ENCODE measurements around the gene MTA3. TPM values are rescaled to one million over a fixed set of nuclear protein-coding genes. Genes with fewer than 3 reads are reported as not detected.
"Not testable (repeated sequence)": the region's sequence is repeated elsewhere in the genome, so short reads cannot be mapped to it uniquely, and the experiment has no call there.

Gene MTA3
- total RNA-seq, 2 donors from 2014 or later, result 18.7 to 21.2 TPM

GRCh38 chr2:42604341-42604867 is 36.0 kb downstream of the MTA3 start:
- H3K4me1 Mint-ChIP-seq (ENCODE audit: low read depth in 2 of 2); DNase-seq (ENCODE audit: low spot score); H3K9me3 Mint-ChIP-seq; H3K27ac Mint-ChIP-seq; H3K36me3 Mint-ChIP-seq; H3K27me3 Mint-ChIP-seq; ATAC-seq; H3K4me3 Mint-ChIP-seq: not testable (repeated sequence)

DNA sequence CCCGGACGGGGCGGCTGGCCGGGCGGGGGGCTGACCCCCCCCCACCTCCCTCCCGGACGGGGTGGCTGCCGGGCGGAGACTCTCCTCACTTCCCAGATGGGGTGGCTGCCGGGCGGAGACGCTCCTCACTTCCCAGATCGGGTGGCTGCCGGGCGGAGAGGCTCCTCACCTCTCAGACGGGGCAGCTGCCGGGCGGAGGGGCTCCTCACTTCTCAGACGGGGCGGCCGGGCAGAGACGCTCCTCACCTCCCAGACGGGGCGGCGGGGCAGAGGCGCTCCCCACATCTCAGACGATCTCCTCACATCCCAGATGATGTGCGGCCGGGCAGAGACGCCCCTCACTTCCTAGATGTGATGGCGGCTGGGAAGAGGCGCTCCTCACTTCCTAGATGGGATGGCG is 37.7 kb downstream of the MTA3 start:
- not testable (repeated sequence) for H3K4me3 Mint-ChIP-seq; DNase-seq (ENCODE audit: low spot score); H3K9me3 Mint-ChIP-seq; H3K4me1 Mint-ChIP-seq (ENCODE audit: low read depth in 2 of 2); H3K36me3 Mint-ChIP-seq; ATAC-seq; H3K27ac Mint-ChIP-seq; H3K27me3 Mint-ChIP-seq

- Mint-ChIP-seq H3K9me3 (no peaks in the 10 kb centered on the region), H3K27ac (no peak overlapping the region), H3K4me1 (ENCODE audit: low read depth in 2 of 2) (no peaks in the 10 kb centered on the region), H3K36me3 (no peaks in the 10 kb centered on the region), H3K27me3 (no peaks in the 10 kb centered on the region), H3K4me3 (no peak overlapping the region)
- no peak for DNase-seq (ENCODE audit: low spot score)
- no peak for ATAC-seq
These were observed 38.7 kb downstream of the MTA3 start for GRCh38 chr2:42607101-42607637.

- Mint-ChIP-seq H3K27me3 (no peaks in the 10 kb centered on the region), H3K36me3 (no peaks in the 10 kb centered on the region), H3K27ac (no peak overlapping the region), H3K4me3 (no peak overlapping the region), H3K4me1 (ENCODE audit: low read depth in 2 of 2) (no peaks in the 10 kb centered on the region), H3K9me3 (no peaks in the 10 kb centered on the region)
- no peak for ATAC-seq
- DNase-seq (ENCODE audit: low spot score), result no peak
These were observed 45.0 kb downstream of the MTA3 start for GRCh38 chr2:42613281-42614064.

GRCh38 chr2:42614838-42615237 is 46.4 kb downstream of the MTA3 start:
- no peak overlapping the region for H3K4me3 Mint-ChIP-seq
- no peaks in the 10 kb centered on the region for H3K36me3 Mint-ChIP-seq
- no peaks in the 10 kb centered on the region for H3K27me3 Mint-ChIP-seq
- no peaks in the 10 kb centered on the region for H3K9me3 Mint-ChIP-seq
- no peak for DNase-seq (ENCODE audit: low spot score)
- ATAC-seq, result no peak
- no peak overlapping the region for H3K27ac Mint-ChIP-seq
- peaks cover 3 to 5% of the 10 kb centered on the region in 2 donors for H3K4me1 Mint-ChIP-seq (ENCODE audit: low read depth in 2 of 2)

DNA sequence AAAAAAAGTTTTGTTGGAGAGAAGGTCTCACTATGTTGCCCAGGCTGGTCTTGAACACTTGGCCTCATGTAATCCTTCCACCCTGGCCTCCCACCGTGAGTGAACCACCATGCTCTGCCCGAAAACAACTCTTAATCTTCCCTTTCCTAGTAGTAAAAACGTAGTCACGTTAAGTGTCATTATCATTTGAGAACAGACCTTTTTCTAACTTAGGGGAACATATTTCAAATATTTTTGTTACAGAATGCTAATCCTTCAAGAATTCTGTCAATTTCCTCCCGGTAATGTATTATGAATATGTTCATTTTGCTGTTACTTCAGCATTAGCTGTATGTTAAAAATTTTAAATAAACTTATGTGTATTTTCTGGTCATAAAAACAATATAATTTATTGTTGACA is 49.7 kb downstream of the MTA3 start:
- Mint-ChIP-seq H3K4me1 (ENCODE audit: low read depth in 2 of 2) (peaks cover 3 to 5% of the 10 kb centered on the region in 2 donors), H3K4me3 (no peak overlapping the region), H3K9me3 (no peaks in the 10 kb centered on the region), H3K27me3 (no peaks in the 10 kb centered on the region), H3K27ac (no peak overlapping the region), H3K36me3 (no peaks in the 10 kb centered on the region)
- ATAC-seq (no peak), DNase-seq (ENCODE audit: low spot score) (no peak)

DNA sequence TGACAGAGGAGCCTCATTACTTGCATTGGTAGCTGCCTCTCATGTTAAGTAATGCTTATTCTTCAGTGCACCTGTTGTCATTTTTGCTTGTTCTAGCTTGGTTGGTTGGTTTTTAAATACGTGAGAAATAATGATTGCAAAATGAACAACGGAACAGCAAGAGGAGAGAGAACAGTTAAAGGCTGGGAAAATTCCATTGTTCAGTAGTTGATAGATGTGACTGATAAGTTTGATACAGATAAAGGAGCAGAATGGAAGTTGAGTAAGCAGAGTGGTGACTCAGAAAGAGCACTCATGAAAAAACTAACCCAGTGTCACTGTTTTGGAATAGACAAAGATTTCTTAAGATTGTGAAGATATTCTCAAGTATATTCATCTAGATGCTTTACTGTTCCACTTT is 50.5 kb downstream of the MTA3 start:
- Mint-ChIP-seq H3K27me3 (no peaks in the 10 kb centered on the region), H3K9me3 (no peaks in the 10 kb centered on the region), H3K4me1 (ENCODE audit: low read depth in 2 of 2) (peaks cover 3 to 5% of the 10 kb centered on the region in 2 donors), H3K27ac (no peak overlapping the region), H3K4me3 (no peak overlapping the region), H3K36me3 (no peaks in the 10 kb centered on the region)
- DNase-seq (ENCODE audit: low spot score) (no peak), ATAC-seq (peak in 1 of 2 donors; percentile 44)

GRCh38 chr2:42621626-42622025 is 53.2 kb downstream of the MTA3 start:
- not testable (repeated sequence) for H3K36me3 Mint-ChIP-seq; H3K27me3 Mint-ChIP-seq; H3K4me3 Mint-ChIP-seq; H3K9me3 Mint-ChIP-seq; H3K4me1 Mint-ChIP-seq (ENCODE audit: low read depth in 2 of 2); DNase-seq (ENCODE audit: low spot score); ATAC-seq; H3K27ac Mint-ChIP-seq

- Mint-ChIP-seq H3K27ac (no peak overlapping the region), H3K9me3 (no peaks in the 10 kb centered on the region), H3K4me3 (no peak overlapping the region), H3K27me3 (no peaks in the 10 kb centered on the region), H3K4me1 (ENCODE audit: low read depth in 2 of 2) (peaks cover 3 to 5% of the 10 kb centered on the region in 2 donors), H3K36me3 (no peaks in the 10 kb centered on the region)
- no peak for DNase-seq (ENCODE audit: low spot score)
- ATAC-seq, result no peak
These were observed 54.7 kb downstream of the MTA3 start for GRCh38 chr2:42622943-42623676.

- ATAC-seq (no peak), DNase-seq (ENCODE audit: low spot score) (no peak)
- Mint-ChIP-seq H3K9me3 (no peaks in the 10 kb centered on the region), H3K4me3 (no peak overlapping the region), H3K4me1 (ENCODE audit: low read depth in 2 of 2) (peaks cover under 1% of the 10 kb centered on the region in 2 donors), H3K36me3 (no peaks in the 10 kb centered on the region), H3K27ac (no peak overlapping the region), H3K27me3 (no peaks in the 10 kb centered on the region)
These were observed 55.6 kb downstream of the MTA3 start for GRCh38 chr2:42624047-42624446.

DNA sequence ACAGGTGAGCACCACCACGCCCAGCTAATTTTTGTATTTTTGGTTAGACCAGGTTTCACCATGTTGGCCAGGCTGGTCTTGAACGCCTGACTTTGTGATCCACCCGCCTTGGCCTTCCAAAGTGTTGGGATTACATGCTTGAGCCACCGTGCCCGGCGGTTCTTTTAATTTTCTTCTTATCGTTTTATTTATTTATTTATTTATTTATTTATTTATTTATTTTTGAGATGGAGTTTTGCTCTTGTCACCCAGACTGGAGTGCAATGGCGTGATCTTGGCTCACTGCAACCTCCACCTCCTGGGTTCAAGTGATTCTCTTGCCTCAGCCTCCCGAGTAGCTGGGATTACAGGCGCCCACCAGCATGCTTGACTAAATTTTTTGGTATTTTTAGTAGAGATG is 59.6 kb downstream of the MTA3 start:
- not testable (repeated sequence) for ATAC-seq; H3K27ac Mint-ChIP-seq; H3K9me3 Mint-ChIP-seq; DNase-seq (ENCODE audit: low spot score); H3K4me3 Mint-ChIP-seq; H3K27me3 Mint-ChIP-seq; H3K36me3 Mint-ChIP-seq; H3K4me1 Mint-ChIP-seq (ENCODE audit: low read depth in 2 of 2)

DNA sequence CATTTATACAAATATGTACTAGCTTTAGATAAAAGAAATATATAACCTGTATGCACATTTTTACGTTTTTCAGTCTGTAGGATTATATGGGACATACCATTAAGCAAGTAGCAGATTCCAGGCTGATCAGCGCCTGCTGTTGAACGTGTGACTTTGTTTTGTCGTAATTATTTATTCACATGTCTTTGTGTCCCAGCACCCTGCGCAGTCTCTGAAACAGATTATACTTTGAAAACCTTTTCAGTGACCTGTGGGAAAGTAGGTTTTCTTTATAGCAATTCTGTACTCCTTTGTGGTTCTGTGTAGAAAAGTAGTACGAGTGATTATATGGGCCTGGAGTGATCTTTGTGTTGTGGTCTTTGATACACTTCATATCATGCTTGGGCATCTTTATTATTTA is 68.5 kb downstream of the MTA3 start:
- Mint-ChIP-seq H3K4me1 (ENCODE audit: low read depth in 2 of 2) (no peaks in the 10 kb centered on the region), H3K36me3 (no peaks in the 10 kb centered on the region), H3K4me3 (no peak overlapping the region), H3K27ac (no peak overlapping the region), H3K27me3 (no peaks in the 10 kb centered on the region), H3K9me3 (no peaks in the 10 kb centered on the region)
- ATAC-seq, result no peak
- no peak for DNase-seq (ENCODE audit: low spot score)

GRCh38 chr2:42638080-42638784 is 69.8 kb downstream of the MTA3 start:
- DNase-seq (ENCODE audit: low spot score) (no peak), ATAC-seq (no peak)
- H3K27me3 Mint-ChIP-seq, result no peaks in the 10 kb centered on the region
- no peaks in the 10 kb centered on the region for H3K9me3 Mint-ChIP-seq
- H3K36me3 Mint-ChIP-seq, result no peaks in the 10 kb centered on the region
- H3K4me1 Mint-ChIP-seq (ENCODE audit: low read depth in 2 of 2), result no peaks in the 10 kb centered on the region
- H3K4me3 Mint-ChIP-seq, result no peak overlapping the region
- no peak overlapping the region for H3K27ac Mint-ChIP-seq

Measured in natural killer cell treated with Interleukin-12 subunit alpha and Interleukin-12 subunit beta and Interleukin-15 and Interleukin-18, amount 100 ng/mL, for 72 hours (primary cell).